ENCODE data around the gene RSL1D1. TPM values are rescaled to one million over a fixed set of nuclear protein-coding genes. Genes with fewer than 3 reads are reported as not detected.

RSL1D1 gene
- total RNA-seq, 2 donors from 2014 or later, result 159 to 186 TPM

- Mint-ChIP-seq H3K4me3 (no peak overlapping the region), H3K27me3 (no peaks in the 10 kb centered on the region), H3K27ac (no peak overlapping the region), H3K36me3 (ENCODE audit: low read depth) (no peaks in the 10 kb centered on the region), H3K4me1 (peaks cover 7% of the 10 kb centered on the region)
- DNase-seq (no peak), ATAC-seq (no peak)
- H3K9me3 ChIP-seq (ENCODE audit: control insufficient read depth, low read length, poor library complexity, severe bottlenecking), result no peaks in the 10 kb centered on the region
These were observed 19.1 kb upstream of the RSL1D1 start for GRCh38 chr16:11870399-11870798.

GRCh38 chr16:11869353-11870228, 18.2 kb upstream of the RSL1D1 start:
- no peaks in the 10 kb centered on the region for H3K36me3 Mint-ChIP-seq (ENCODE audit: low read depth)

GRCh38 chr16:11868412-11868980, 17.2 kb upstream of the RSL1D1 start:
- DNase-seq (no peak), ATAC-seq (no peak)
- Mint-ChIP-seq H3K36me3 (ENCODE audit: low read depth) (no peaks in the 10 kb centered on the region), H3K4me3 (no peak overlapping the region), H3K27ac (peak overlapping the region; percentile 63), H3K4me1 (peaks cover 12% of the 10 kb centered on the region), H3K27me3 (no peaks in the 10 kb centered on the region)
- H3K9me3 ChIP-seq (ENCODE audit: control insufficient read depth, low read length, poor library complexity, severe bottlenecking), result no peaks in the 10 kb centered on the region

More at GRCh38 chr16:11869353-11870228, 18.2 kb upstream of the RSL1D1 start:
- no peaks in the 10 kb centered on the region for H3K9me3 ChIP-seq (ENCODE audit: control insufficient read depth, low read length, poor library complexity, severe bottlenecking)
- H3K4me3 Mint-ChIP-seq, result peak overlapping the region; percentile 15
- DNase-seq, result no peak
- peaks cover 11% of the 10 kb centered on the region for H3K4me1 Mint-ChIP-seq
- no peak for ATAC-seq
- H3K27ac Mint-ChIP-seq, result peak overlapping the region; percentile 63
- H3K27me3 Mint-ChIP-seq, result no peaks in the 10 kb centered on the region

- DNase-seq, result no peak
- H3K27me3 Mint-ChIP-seq, result no peaks in the 10 kb centered on the region
- no peak overlapping the region for H3K27ac Mint-ChIP-seq
- H3K36me3 Mint-ChIP-seq (ENCODE audit: low read depth), result no peaks in the 10 kb centered on the region
- peaks cover 12% of the 10 kb centered on the region for H3K4me1 Mint-ChIP-seq
- H3K9me3 ChIP-seq (ENCODE audit: control insufficient read depth, low read length, poor library complexity, severe bottlenecking), result no peaks in the 10 kb centered on the region
- ATAC-seq, result no peak
- H3K4me3 Mint-ChIP-seq, result no peak overlapping the region
These were observed 11.1 kb upstream of the RSL1D1 start for GRCh38 chr16:11862489-11862888.

- ATAC-seq (no peak), DNase-seq (no peak)
- Mint-ChIP-seq H3K27me3 (no peaks in the 10 kb centered on the region), H3K36me3 (ENCODE audit: low read depth) (peaks cover 3% of the 10 kb centered on the region), H3K4me1 (peaks cover 29% of the 10 kb centered on the region), H3K4me3 (no peak overlapping the region), H3K27ac (no peak overlapping the region)
- no peaks in the 10 kb centered on the region for H3K9me3 ChIP-seq (ENCODE audit: control insufficient read depth, low read length, poor library complexity, severe bottlenecking)
These were observed 5.8 kb upstream of the RSL1D1 start for GRCh38 chr16:11857161-11857560.

- DNase-seq (peak in 1 of 3 donors; percentile 16), ATAC-seq (no peak)
- H3K9me3 ChIP-seq (ENCODE audit: control insufficient read depth, low read length, poor library complexity, severe bottlenecking), result no peaks in the 10 kb centered on the region
- peaks cover 5% of the 10 kb centered on the region for H3K36me3 Mint-ChIP-seq (ENCODE audit: low read depth)
- peak overlapping the region; percentile 98 for H3K27ac Mint-ChIP-seq
- H3K4me1 Mint-ChIP-seq, result peaks cover 38% of the 10 kb centered on the region
- H3K27me3 Mint-ChIP-seq, result no peaks in the 10 kb centered on the region
- H3K4me3 Mint-ChIP-seq, result peak overlapping the region; percentile 99
These were observed 909 bp upstream of the RSL1D1 start for GRCh38 chr16:11852092-11852809.

GRCh38 chr16:11848842-11849241, 2.5 kb downstream of the RSL1D1 start:
- H3K4me3 Mint-ChIP-seq, result peak overlapping the region; percentile 25
- no peak overlapping the region for H3K27ac Mint-ChIP-seq
- H3K36me3 Mint-ChIP-seq (ENCODE audit: low read depth), result peaks cover 5% of the 10 kb centered on the region
- H3K9me3 ChIP-seq (ENCODE audit: control insufficient read depth, low read length, poor library complexity, severe bottlenecking), result no peaks in the 10 kb centered on the region
- no peaks in the 10 kb centered on the region for H3K27me3 Mint-ChIP-seq
- H3K4me1 Mint-ChIP-seq, result peaks cover 20% of the 10 kb centered on the region
- DNase-seq (no peak), ATAC-seq (no peak)

GRCh38 chr16:11844499-11844898, 6.8 kb downstream of the RSL1D1 start:
- ATAC-seq (no peak), DNase-seq (no peak)
- no peak overlapping the region for H3K27ac Mint-ChIP-seq
- no peaks in the 10 kb centered on the region for H3K9me3 ChIP-seq (ENCODE audit: control insufficient read depth, low read length, poor library complexity, severe bottlenecking)
- peaks cover 5% of the 10 kb centered on the region for H3K4me1 Mint-ChIP-seq
- peaks cover 7% of the 10 kb centered on the region for H3K36me3 Mint-ChIP-seq (ENCODE audit: low read depth)
- no peaks in the 10 kb centered on the region for H3K27me3 Mint-ChIP-seq
- H3K4me3 Mint-ChIP-seq, result no peak overlapping the region

GRCh38 chr16:11843861-11844260, 7.5 kb downstream of the RSL1D1 start:
- Mint-ChIP-seq H3K27ac (no peak overlapping the region), H3K36me3 (ENCODE audit: low read depth) (peaks cover 7% of the 10 kb centered on the region)

GRCh38 chr16:11843206-11843605, 8.1 kb downstream of the RSL1D1 start:
- no peak overlapping the region for H3K4me3 Mint-ChIP-seq
- no peak for ATAC-seq
- H3K4me1 Mint-ChIP-seq, result peaks cover 3% of the 10 kb centered on the region

More at GRCh38 chr16:11843861-11844260, 7.5 kb downstream of the RSL1D1 start:
- Mint-ChIP-seq H3K4me1 (peaks cover 5% of the 10 kb centered on the region), H3K4me3 (no peak overlapping the region), H3K27me3 (no peaks in the 10 kb centered on the region)
- H3K9me3 ChIP-seq (ENCODE audit: control insufficient read depth, low read length, poor library complexity, severe bottlenecking), result no peaks in the 10 kb centered on the region
- DNase-seq (no peak), ATAC-seq (no peak)

GRCh38 chr16:11841026-11841425, 10.3 kb downstream of the RSL1D1 start:
- H3K4me3 Mint-ChIP-seq, result no peak overlapping the region
- ATAC-seq (no peak), DNase-seq (no peak)
- peaks cover 4% of the 10 kb centered on the region for H3K36me3 Mint-ChIP-seq (ENCODE audit: low read depth)
- H3K9me3 ChIP-seq (ENCODE audit: control insufficient read depth, low read length, poor library complexity, severe bottlenecking), result no peaks in the 10 kb centered on the region
- no peak overlapping the region for H3K27ac Mint-ChIP-seq
- no peaks in the 10 kb centered on the region for H3K27me3 Mint-ChIP-seq
- peaks cover 3% of the 10 kb centered on the region for H3K4me1 Mint-ChIP-seq

More at GRCh38 chr16:11843206-11843605, 8.1 kb downstream of the RSL1D1 start:
- Mint-ChIP-seq H3K27ac (no peak overlapping the region), H3K27me3 (no peaks in the 10 kb centered on the region), H3K36me3 (ENCODE audit: low read depth) (peaks cover 7% of the 10 kb centered on the region)
- no peak for DNase-seq
- no peaks in the 10 kb centered on the region for H3K9me3 ChIP-seq (ENCODE audit: control insufficient read depth, low read length, poor library complexity, severe bottlenecking)

GRCh38 chr16:11836650-11837244, 14.6 kb downstream of the RSL1D1 start:
- no peak overlapping the region for H3K27ac Mint-ChIP-seq
- no peak overlapping the region for H3K4me3 Mint-ChIP-seq
- DNase-seq, result no peak
- H3K27me3 Mint-ChIP-seq, result no peaks in the 10 kb centered on the region
- H3K9me3 ChIP-seq (ENCODE audit: control insufficient read depth, low read length, poor library complexity, severe bottlenecking), result no peaks in the 10 kb centered on the region
- peaks cover 4% of the 10 kb centered on the region for H3K36me3 Mint-ChIP-seq (ENCODE audit: low read depth)
- no peaks in the 10 kb centered on the region for H3K4me1 Mint-ChIP-seq
- no peak for ATAC-seq

Measured in T-helper 17 cell (primary cell).